Stimulated activated naive B cell treated with anti-CD40 and anti-IgM and Interleukin-4, amounts not matched to agents 10 μg/mL and 1 μg/mL and 100 μg/mL, for 72 hours (primary cell): Measurements from ENCODE around the gene ZNF816.
"Not testable (repeated sequence)": the region's sequence is repeated elsewhere in the genome, so short reads cannot be mapped to it uniquely, and the experiment has no call there.

Source experiments
- ATAC-seq, 2 donors: fragments of 150-1000 bp; cut with Tn5 transposase; replicated peaks; 2 replicates each; pipeline ENCODE4 v1.10.0; 2021; ENCODE audit warnings: moderate library complexity in 1 of 2
- DNase-seq: peaks from one replicate; pipeline ENCODE4 v3.0.0; 2021
- H3K27ac Mint-ChIP-seq: one replicate; pipeline ENCODE4 v1.8.0; 2022; ENCODE audit warnings: mild to moderate bottlenecking, mixed read lengths
- H3K27me3 Mint-ChIP-seq, 2 donors: one replicate each; pipeline ENCODE4 v1.8.0; 2022; ENCODE audit warnings: mixed read lengths in 2 of 2
- H3K36me3 Mint-ChIP-seq, 2 donors: one replicate each; pipeline ENCODE4 v1.8.0; 2022; ENCODE audit warnings: mixed read lengths in 2 of 2, mild to moderate bottlenecking in 1 of 2
- H3K4me1 Mint-ChIP-seq, 2 donors: one replicate each; pipeline ENCODE4 v1.8.0; 2022; ENCODE audit warnings: mixed read lengths in 2 of 2, mild to moderate bottlenecking in 1 of 2
- H3K4me3 Mint-ChIP-seq, 2 donors: one replicate each; pipeline ENCODE4 v1.8.0; 2022; ENCODE audit warnings: mild to moderate bottlenecking in 2 of 2, mixed read lengths in 2 of 2, moderate library complexity in 1 of 2
- H3K9me3 Mint-ChIP-seq, 2 donors: one replicate each; pipeline ENCODE4 v1.8.0; 2022; ENCODE audit warnings: mixed read lengths in 2 of 2, mild to moderate bottlenecking in 1 of 2

The ZNF816 gene

GRCh38 chr19:52946322-52947310 lies 16.1 kb downstream of the ZNF816 start:
- H3K36me3 Mint-ChIP-seq: peaks cover 34% of the 10 kb centered on the region in 2 donors
- DNase-seq (no peak), ATAC-seq (peak in 1 of 2 donors; percentile 20)
- H3K4me3 Mint-ChIP-seq: peak overlapping the region in 1 of 2 donors; percentile 34
- no peaks in the 10 kb centered on the region for H3K27me3 Mint-ChIP-seq
- H3K27ac Mint-ChIP-seq: peak overlapping the region; percentile 59
- H3K9me3 Mint-ChIP-seq: peaks cover 18 to 21% of the 10 kb centered on the region in 2 donors
- peaks cover 3 to 5% of the 10 kb centered on the region in 2 donors for H3K4me1 Mint-ChIP-seq

- Mint-ChIP-seq H3K27ac (no peak overlapping the region), H3K4me1 (peaks cover 8 to 13% of the 10 kb centered on the region in 2 donors), H3K4me3 (peak overlapping the region in 1 of 2 donors; percentile 34), H3K36me3 (peaks cover 26 to 32% of the 10 kb centered on the region in 2 donors), H3K27me3 (no peaks in the 10 kb centered on the region), H3K9me3 (peaks cover 15 to 20% of the 10 kb centered on the region in 2 donors)
- DNase-seq (no peak), ATAC-seq (no peak)
Measured at GRCh38 chr19:52945652-52946321, 16.9 kb downstream of the ZNF816 start.

- ATAC-seq, H3K27me3 Mint-ChIP-seq, H3K4me3 Mint-ChIP-seq, DNase-seq, H3K27ac Mint-ChIP-seq: not testable (repeated sequence)
- H3K9me3 Mint-ChIP-seq: peaks cover 6 to 11% of the 10 kb centered on the region in 2 donors
- H3K4me1 Mint-ChIP-seq: peaks cover 8 to 15% of the 10 kb centered on the region in 2 donors
- peaks cover 17 to 23% of the 10 kb centered on the region in 2 donors for H3K36me3 Mint-ChIP-seq
Measured at GRCh38 chr19:52944703-52945493, 17.8 kb downstream of the ZNF816 start.

GRCh38 chr19:52943884-52944643 lies 18.6 kb downstream of the ZNF816 start:
- H3K36me3 Mint-ChIP-seq: peaks cover 10 to 14% of the 10 kb centered on the region in 2 donors
- peaks cover 10 to 20% of the 10 kb centered on the region in 2 donors for H3K4me1 Mint-ChIP-seq
- no peak overlapping the region for H3K4me3 Mint-ChIP-seq
- no peak overlapping the region for H3K27ac Mint-ChIP-seq
- no peaks in the 10 kb centered on the region for H3K27me3 Mint-ChIP-seq
- no peak for DNase-seq
- H3K9me3 Mint-ChIP-seq: peaks cover 0 to 7% of the 10 kb centered on the region in 2 donors
- no peak for ATAC-seq

GRCh38 chr19:52943134-52943883 lies 19.4 kb downstream of the ZNF816 start:
- H3K27me3 Mint-ChIP-seq: no peaks in the 10 kb centered on the region
- ATAC-seq: no peak
- H3K36me3 Mint-ChIP-seq: peaks cover 13 to 20% of the 10 kb centered on the region in 2 donors
- peaks cover 16 to 27% of the 10 kb centered on the region in 2 donors for H3K4me1 Mint-ChIP-seq
- peak overlapping the region; percentile 95 to 96 for H3K4me3 Mint-ChIP-seq
- no peak overlapping the region for H3K27ac Mint-ChIP-seq
- H3K9me3 Mint-ChIP-seq: peaks cover 0 to 7% of the 10 kb centered on the region in 2 donors
- DNase-seq: no peak

- Mint-ChIP-seq H3K9me3 (peaks cover 0 to 7% of the 10 kb centered on the region in 2 donors), H3K4me1 (peaks cover 16 to 32% of the 10 kb centered on the region in 2 donors), H3K36me3 (peaks cover 13 to 20% of the 10 kb centered on the region in 2 donors), H3K27ac (peak overlapping the region; percentile 97), H3K4me3 (peak overlapping the region; percentile 95 to 96), H3K27me3 (no peaks in the 10 kb centered on the region)
- DNase-seq (peak; percentile 95), ATAC-seq (peak; percentile 96 to 99)
Measured at GRCh38 chr19:52942386-52943133, 20.1 kb downstream of the ZNF816 start.

GRCh38 chr19:52941941-52942385 lies 20.7 kb downstream of the ZNF816 start:
- peaks cover 11 to 22% of the 10 kb centered on the region in 2 donors for H3K36me3 Mint-ChIP-seq
- H3K4me1 Mint-ChIP-seq: peaks cover 22 to 37% of the 10 kb centered on the region in 2 donors

GRCh38 chr19:52941523-52941922 lies 21.2 kb downstream of the ZNF816 start:
- peaks cover 26 to 42% of the 10 kb centered on the region in 2 donors for H3K4me1 Mint-ChIP-seq
- H3K4me3 Mint-ChIP-seq: peak overlapping the region; percentile 95 to 96
- peaks cover 11 to 26% of the 10 kb centered on the region in 2 donors for H3K36me3 Mint-ChIP-seq
- not testable (repeated sequence) for H3K27me3 Mint-ChIP-seq, ATAC-seq, H3K9me3 Mint-ChIP-seq, DNase-seq
- H3K27ac Mint-ChIP-seq: peak overlapping the region; percentile 97

More at GRCh38 chr19:52941941-52942385, 20.7 kb downstream of the ZNF816 start:
- Mint-ChIP-seq H3K9me3 (peaks cover 0 to 4% of the 10 kb centered on the region in 2 donors), H3K27ac (peak overlapping the region; percentile 97), H3K4me3 (peak overlapping the region; percentile 95 to 96), H3K27me3 (no peaks in the 10 kb centered on the region)
- ATAC-seq (peak; percentile 52 to 63), DNase-seq (no peak)

- Mint-ChIP-seq H3K4me1 (peaks cover 33 to 48% of the 10 kb centered on the region in 2 donors), H3K4me3 (peak overlapping the region; percentile 95 to 96)
- H3K27ac Mint-ChIP-seq: not testable (repeated sequence)
Measured at GRCh38 chr19:52940905-52941304, 21.8 kb downstream of the ZNF816 start.

GRCh38 chr19:52938761-52939160 lies 23.9 kb downstream of the ZNF816 start:
- Mint-ChIP-seq H3K27me3 (no peaks in the 10 kb centered on the region), H3K9me3 (no peaks in the 10 kb centered on the region), H3K4me1 (peaks cover 33 to 54% of the 10 kb centered on the region in 2 donors), H3K36me3 (peaks cover 16 to 38% of the 10 kb centered on the region in 2 donors), H3K27ac (peak overlapping the region; percentile 28), H3K4me3 (peak overlapping the region; percentile 21 to 56)
- DNase-seq (no peak), ATAC-seq (no peak)

More at GRCh38 chr19:52940905-52941304, 21.8 kb downstream of the ZNF816 start:
- not testable (repeated sequence) for H3K9me3 Mint-ChIP-seq, ATAC-seq, DNase-seq, H3K27me3 Mint-ChIP-seq
- H3K36me3 Mint-ChIP-seq: peaks cover 11 to 31% of the 10 kb centered on the region in 2 donors

- Mint-ChIP-seq H3K27ac (peak overlapping the region; percentile 67), H3K4me1 (peaks cover 35 to 53% of the 10 kb centered on the region in 2 donors), H3K9me3 (peaks cover 3 to 6% of the 10 kb centered on the region in 2 donors), H3K4me3 (no peak overlapping the region), H3K27me3 (no peaks in the 10 kb centered on the region), H3K36me3 (peaks cover 29 to 50% of the 10 kb centered on the region in 2 donors)
- ATAC-seq (peak in 1 of 2 donors; percentile 11), DNase-seq (no peak)
Measured at GRCh38 chr19:52936954-52937325, 25.7 kb downstream of the ZNF816 start.
